HEK293 (cell line): ENCODE results near the gene PFN3.
A peak's percentile ranks its signal among the peaks of the same experiment; 100 is the strongest.

ENCODE experiments used
- BCL11B ChIP-seq: fragments of 450-650 bp; formaldehyde crosslinking; IDR thresholded peaks from 2 replicates; pipeline ENCODE4 v1.5.1; 2016; ENCODE audit warnings: low read depth, missing biosample characterization, missing genetic modification characterization
- EGR2 ChIP-seq: fragments of 450-650 bp; formaldehyde crosslinking; IDR thresholded peaks from 2 replicates; pipeline ENCODE4 v1.5.1; 2016; ENCODE audit warnings: low read depth, missing biosample characterization, missing genetic modification characterization
- KLF1 ChIP-seq: fragments of 450-650 bp; formaldehyde crosslinking; IDR thresholded peaks from 2 replicates; pipeline ENCODE4 v1.5.1; 2016; ENCODE audit warnings: missing biosample characterization, missing genetic modification characterization
- KLF16 ChIP-seq: fragments of 450-650 bp; formaldehyde crosslinking; IDR thresholded peaks from 2 replicates; pipeline ENCODE4 v1.5.1; 2017; ENCODE audit warnings: missing biosample characterization, missing genetic modification characterization
- KLF17 ChIP-seq: fragments of 450-650 bp; formaldehyde crosslinking; IDR thresholded peaks from 2 replicates; pipeline ENCODE4 v1.5.1; 2016; ENCODE audit warnings: missing biosample characterization, missing genetic modification characterization
- KLF8 ChIP-seq: fragments of 450-650 bp; formaldehyde crosslinking; IDR thresholded peaks from 2 replicates; pipeline ENCODE4 v1.5.1; 2016; ENCODE audit warnings: missing biosample characterization, missing genetic modification characterization
- KLF9 ChIP-seq: fragments of 450-650 bp; formaldehyde crosslinking; IDR thresholded peaks from 2 replicates; pipeline ENCODE4 v1.5.1; 2016; ENCODE audit warnings: missing biosample characterization, missing genetic modification characterization, low read depth
- SP2 ChIP-seq: fragments of 450-650 bp; formaldehyde crosslinking; IDR thresholded peaks from 2 replicates; pipeline ENCODE4 v1.5.1; 2016; ENCODE audit warnings: missing biosample characterization, missing genetic modification characterization
- ZBTB11 ChIP-seq: fragments of 450-650 bp; formaldehyde crosslinking; conservative IDR thresholded peaks from 2 replicates; pipeline ENCODE4 v1.5.1; 2016; ENCODE audit warnings: low read depth, missing biosample characterization, missing genetic modification characterization
- ZEB2 ChIP-seq: fragments of 450-650 bp; formaldehyde crosslinking; IDR thresholded peaks from 2 replicates; pipeline ENCODE4 v1.5.1; 2016; ENCODE audit warnings: missing biosample characterization, missing genetic modification characterization
- ZIC2 ChIP-seq: fragments of 450-650 bp; formaldehyde crosslinking; IDR thresholded peaks from 2 replicates; pipeline ENCODE4 v1.5.1; 2016; ENCODE audit warnings: missing biosample characterization, missing genetic modification characterization
- ZNF148 ChIP-seq: fragments of 450-650 bp; formaldehyde crosslinking; IDR thresholded peaks from 2 replicates; pipeline ENCODE4 v1.5.0; 2017; ENCODE audit warnings: missing biosample characterization, missing genetic modification characterization, borderline replicate concordance
- ZNF26 ChIP-seq: fragments of 450-650 bp; formaldehyde crosslinking; IDR thresholded peaks from 2 replicates; pipeline ENCODE4 v1.5.1; 2016; ENCODE audit warnings: missing biosample characterization, missing genetic modification characterization
- ZNF350 ChIP-seq: fragments of 450-650 bp; formaldehyde crosslinking; IDR thresholded peaks from 2 replicates; pipeline ENCODE4 v1.5.0; 2017; ENCODE audit warnings: missing biosample characterization, mild to moderate bottlenecking, missing genetic modification characterization
- ZNF473 ChIP-seq: fragments of 450-650 bp; formaldehyde crosslinking; IDR thresholded peaks from 2 replicates; pipeline ENCODE4 v1.5.1; 2017; ENCODE audit warnings: missing biosample characterization, missing genetic modification characterization
- ZNF785 ChIP-seq: fragments of 450-650 bp; formaldehyde crosslinking; IDR thresholded peaks from 2 replicates; pipeline ENCODE4 v1.5.1; 2016; ENCODE audit warnings: missing biosample characterization, missing genetic modification characterization
- TF ChIP-seq, protein P1 (sequence below): fragments of 450-650 bp; formaldehyde crosslinking; IDR thresholded peaks from 2 replicates; pipeline ENCODE4 v1.5.1; 2016; ENCODE audit warnings: missing biosample characterization, missing genetic modification characterization
- TF ChIP-seq, protein P2 (sequence below): fragments of 450-650 bp; formaldehyde crosslinking; IDR thresholded peaks from 2 replicates; pipeline ENCODE4 v1.5.1; 2017; ENCODE audit warnings: missing biosample characterization, missing genetic modification characterization
- TF ChIP-seq, protein P3 (sequence below): fragments of 450-650 bp; formaldehyde crosslinking; IDR thresholded peaks from 2 replicates; pipeline ENCODE4 v1.5.1; 2016; ENCODE audit warnings: missing biosample characterization, missing genetic modification characterization

The PFN3 gene

GRCh38 chr5:177426566-177427210 is 26.2 kb upstream of the PFN3 start, which contains the start of gene GRK6 (continued):
- TF ChIP-seq KLF17 = peak; percentile 69
- peak; percentile 56 for TF ChIP-seq SP2
- TF ChIP-seq ZNF785 (tag by site-specific recombination) = no peak
- peak; percentile 30 for TF ChIP-seq KLF9 (tag by site-specific recombination)
- no peak for TF ChIP-seq ZNF26 (tag by site-specific recombination)
- 0 out of 2 replicates have a peak, but pooled peaks have one; percentile 20 for TF ChIP-seq KLF16 (tag by site-specific recombination)
- peak; percentile 17; the same call in 1 of the 2 replicates for TF ChIP-seq KLF8 (tag by site-specific recombination)
- TF ChIP-seq, protein P1, sequence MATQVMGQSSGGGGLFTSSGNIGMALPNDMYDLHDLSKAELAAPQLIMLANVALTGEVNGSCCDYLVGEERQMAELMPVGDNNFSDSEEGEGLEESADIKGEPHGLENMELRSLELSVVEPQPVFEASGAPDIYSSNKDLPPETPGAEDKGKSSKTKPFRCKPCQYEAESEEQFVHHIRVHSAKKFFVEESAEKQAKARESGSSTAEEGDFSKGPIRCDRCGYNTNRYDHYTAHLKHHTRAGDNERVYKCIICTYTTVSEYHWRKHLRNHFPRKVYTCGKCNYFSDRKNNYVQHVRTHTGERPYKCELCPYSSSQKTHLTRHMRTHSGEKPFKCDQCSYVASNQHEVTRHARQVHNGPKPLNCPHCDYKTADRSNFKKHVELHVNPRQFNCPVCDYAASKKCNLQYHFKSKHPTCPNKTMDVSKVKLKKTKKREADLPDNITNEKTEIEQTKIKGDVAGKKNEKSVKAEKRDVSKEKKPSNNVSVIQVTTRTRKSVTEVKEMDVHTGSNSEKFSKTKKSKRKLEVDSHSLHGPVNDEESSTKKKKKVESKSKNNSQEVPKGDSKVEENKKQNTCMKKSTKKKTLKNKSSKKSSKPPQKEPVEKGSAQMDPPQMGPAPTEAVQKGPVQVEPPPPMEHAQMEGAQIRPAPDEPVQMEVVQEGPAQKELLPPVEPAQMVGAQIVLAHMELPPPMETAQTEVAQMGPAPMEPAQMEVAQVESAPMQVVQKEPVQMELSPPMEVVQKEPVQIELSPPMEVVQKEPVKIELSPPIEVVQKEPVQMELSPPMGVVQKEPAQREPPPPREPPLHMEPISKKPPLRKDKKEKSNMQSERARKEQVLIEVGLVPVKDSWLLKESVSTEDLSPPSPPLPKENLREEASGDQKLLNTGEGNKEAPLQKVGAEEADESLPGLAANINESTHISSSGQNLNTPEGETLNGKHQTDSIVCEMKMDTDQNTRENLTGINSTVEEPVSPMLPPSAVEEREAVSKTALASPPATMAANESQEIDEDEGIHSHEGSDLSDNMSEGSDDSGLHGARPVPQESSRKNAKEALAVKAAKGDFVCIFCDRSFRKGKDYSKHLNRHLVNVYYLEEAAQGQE (tag by site-specific recombination) = no peak
- TF ChIP-seq BCL11B = 0 out of 2 replicates have a peak, but pooled peaks have one; percentile 10
- TF ChIP-seq ZEB2 (tag by site-specific recombination) = 0 out of 2 replicates have a peak, but pooled peaks have one; percentile 8
- no peak for TF ChIP-seq ZIC2 (tag by site-specific recombination)
- no peak for TF ChIP-seq ZNF350 (tag by site-specific recombination)
- TF ChIP-seq EGR2 (tag by site-specific recombination) = peak; percentile 88
- TF ChIP-seq ZNF473 = no peak
- TF ChIP-seq, protein P2, sequence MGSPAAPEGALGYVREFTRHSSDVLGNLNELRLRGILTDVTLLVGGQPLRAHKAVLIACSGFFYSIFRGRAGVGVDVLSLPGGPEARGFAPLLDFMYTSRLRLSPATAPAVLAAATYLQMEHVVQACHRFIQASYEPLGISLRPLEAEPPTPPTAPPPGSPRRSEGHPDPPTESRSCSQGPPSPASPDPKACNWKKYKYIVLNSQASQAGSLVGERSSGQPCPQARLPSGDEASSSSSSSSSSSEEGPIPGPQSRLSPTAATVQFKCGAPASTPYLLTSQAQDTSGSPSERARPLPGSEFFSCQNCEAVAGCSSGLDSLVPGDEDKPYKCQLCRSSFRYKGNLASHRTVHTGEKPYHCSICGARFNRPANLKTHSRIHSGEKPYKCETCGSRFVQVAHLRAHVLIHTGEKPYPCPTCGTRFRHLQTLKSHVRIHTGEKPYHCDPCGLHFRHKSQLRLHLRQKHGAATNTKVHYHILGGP (tag by site-specific recombination) = no peak
- TF ChIP-seq ZNF148 (tag by site-specific recombination) = no peak
- peak; percentile 87 for TF ChIP-seq KLF1 (tag by site-specific recombination)
- TF ChIP-seq, protein P3, sequence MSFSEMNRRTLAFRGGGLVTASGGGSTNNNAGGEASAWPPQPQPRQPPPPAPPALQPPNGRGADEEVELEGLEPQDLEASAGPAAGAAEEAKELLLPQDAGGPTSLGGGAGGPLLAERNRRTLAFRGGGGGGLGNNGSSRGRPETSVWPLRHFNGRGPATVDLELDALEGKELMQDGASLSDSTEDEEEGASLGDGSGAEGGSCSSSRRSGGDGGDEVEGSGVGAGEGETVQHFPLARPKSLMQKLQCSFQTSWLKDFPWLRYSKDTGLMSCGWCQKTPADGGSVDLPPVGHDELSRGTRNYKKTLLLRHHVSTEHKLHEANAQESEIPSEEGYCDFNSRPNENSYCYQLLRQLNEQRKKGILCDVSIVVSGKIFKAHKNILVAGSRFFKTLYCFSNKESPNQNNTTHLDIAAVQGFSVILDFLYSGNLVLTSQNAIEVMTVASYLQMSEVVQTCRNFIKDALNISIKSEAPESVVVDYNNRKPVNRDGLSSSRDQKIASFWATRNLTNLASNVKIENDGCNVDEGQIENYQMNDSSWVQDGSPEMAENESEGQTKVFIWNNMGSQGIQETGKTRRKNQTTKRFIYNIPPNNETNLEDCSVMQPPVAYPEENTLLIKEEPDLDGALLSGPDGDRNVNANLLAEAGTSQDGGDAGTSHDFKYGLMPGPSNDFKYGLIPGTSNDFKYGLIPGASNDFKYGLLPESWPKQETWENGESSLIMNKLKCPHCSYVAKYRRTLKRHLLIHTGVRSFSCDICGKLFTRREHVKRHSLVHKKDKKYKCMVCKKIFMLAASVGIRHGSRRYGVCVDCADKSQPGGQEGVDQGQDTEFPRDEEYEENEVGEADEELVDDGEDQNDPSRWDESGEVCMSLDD (tag by site-specific recombination) = no peak
- peak; percentile 52; the same call in 1 of the 2 replicates for TF ChIP-seq ZBTB11 (tag by site-specific recombination)
